A673 (cell line): Measurements from ENCODE around the gene PTGES3L.

Source experiments
- EZH2 ChIP-seq: fragments of 200-600 bp; sonication (generic); IDR thresholded peaks from 2 replicates; pipeline ENCODE4 v1.6.1; 2017; ENCODE audit warnings: borderline replicate concordance, low read depth, mild to moderate bottlenecking, mixed read lengths, antibody characterized with exemption, low read length; ENCODE audit not compliant: poor library complexity, severe bottlenecking
- TF ChIP-seq, protein P1 (sequence below): fragments of 300-800, 200-600 bp; sonication (generic); conservative IDR thresholded peaks from 2 replicates; pipeline ENCODE4 v1.5.1; 2017; ENCODE audit warnings: low read depth, mild to moderate bottlenecking, antibody characterized with exemption, low read length, moderate library complexity, mixed read lengths

DNA sequence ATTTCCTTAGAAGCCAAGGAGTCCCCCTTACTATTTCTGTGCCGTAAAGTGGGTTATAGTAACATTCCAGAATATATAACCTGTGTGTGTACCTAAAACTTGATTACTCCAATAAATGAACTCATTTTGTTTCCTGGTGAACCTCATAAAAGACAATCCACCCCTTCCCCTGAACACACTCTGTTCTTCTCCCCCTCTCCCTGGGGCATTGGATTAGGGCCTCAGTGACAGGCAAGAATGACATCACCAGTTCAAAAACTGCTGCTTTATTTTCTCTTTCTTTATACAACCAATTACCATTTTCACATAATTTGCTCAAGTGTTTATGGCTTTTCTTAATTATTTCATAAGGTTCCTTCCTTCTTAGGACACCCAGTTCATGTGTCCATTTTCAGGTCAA is 33.1 kb downstream of the PTGES3L start:
- TF ChIP-seq, protein P1, sequence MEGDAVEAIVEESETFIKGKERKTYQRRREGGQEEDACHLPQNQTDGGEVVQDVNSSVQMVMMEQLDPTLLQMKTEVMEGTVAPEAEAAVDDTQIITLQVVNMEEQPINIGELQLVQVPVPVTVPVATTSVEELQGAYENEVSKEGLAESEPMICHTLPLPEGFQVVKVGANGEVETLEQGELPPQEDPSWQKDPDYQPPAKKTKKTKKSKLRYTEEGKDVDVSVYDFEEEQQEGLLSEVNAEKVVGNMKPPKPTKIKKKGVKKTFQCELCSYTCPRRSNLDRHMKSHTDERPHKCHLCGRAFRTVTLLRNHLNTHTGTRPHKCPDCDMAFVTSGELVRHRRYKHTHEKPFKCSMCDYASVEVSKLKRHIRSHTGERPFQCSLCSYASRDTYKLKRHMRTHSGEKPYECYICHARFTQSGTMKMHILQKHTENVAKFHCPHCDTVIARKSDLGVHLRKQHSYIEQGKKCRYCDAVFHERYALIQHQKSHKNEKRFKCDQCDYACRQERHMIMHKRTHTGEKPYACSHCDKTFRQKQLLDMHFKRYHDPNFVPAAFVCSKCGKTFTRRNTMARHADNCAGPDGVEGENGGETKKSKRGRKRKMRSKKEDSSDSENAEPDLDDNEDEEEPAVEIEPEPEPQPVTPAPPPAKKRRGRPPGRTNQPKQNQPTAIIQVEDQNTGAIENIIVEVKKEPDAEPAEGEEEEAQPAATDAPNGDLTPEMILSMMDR: no peak
- TF ChIP-seq EZH2: no peak
